Stomach smooth muscle (tissue), 2 donors: Measurements from ENCODE around the gene SLC39A3.
A peak's percentile ranks its signal among the peaks of the same experiment; 100 is the strongest.

Experiments used
- H3K27ac ChIP-seq: one replicate; pipeline ENCODE4 v1.7.0; 2013; ENCODE audit warnings: mild to moderate bottlenecking, low read length, inconsistent platforms
- H3K27me3 ChIP-seq, 2 donors: one replicate each; pipeline ENCODE4 v1.7.0; 2013; ENCODE audit warnings: low read length in 2 of 2; ENCODE audit not compliant: insufficient read depth in 2 of 2, control insufficient read depth in 1 of 2
- H3K36me3 ChIP-seq, 2 donors: one replicate each; pipeline ENCODE4 v1.7.0; 2013; ENCODE audit warnings: low read length in 2 of 2; ENCODE audit not compliant: control insufficient read depth in 2 of 2, insufficient read depth in 2 of 2
- H3K4me1 ChIP-seq: one replicate; pipeline ENCODE4 v1.7.0; 2013; ENCODE audit warnings: low read length; ENCODE audit not compliant: control insufficient read depth, insufficient read depth
- H3K4me3 ChIP-seq, 2 donors: one replicate each; pipeline ENCODE4 v1.7.0; 2013; ENCODE audit warnings: low read length in 2 of 2
- H3K9ac ChIP-seq, 2 donors: one replicate each; pipeline ENCODE4 v1.7.0; 2013; ENCODE audit warnings: low read length in 2 of 2, mild to moderate bottlenecking in 1 of 2
- H3K9me3 ChIP-seq, 2 donors: one replicate each; pipeline ENCODE4 v1.7.0; 2013; ENCODE audit warnings: low read length in 2 of 2; ENCODE audit not compliant: control insufficient read depth in 2 of 2
- donor health status: healthy.
- donor health status: Pancreatic carcinoma.

The SLC39A3 gene

DNA sequence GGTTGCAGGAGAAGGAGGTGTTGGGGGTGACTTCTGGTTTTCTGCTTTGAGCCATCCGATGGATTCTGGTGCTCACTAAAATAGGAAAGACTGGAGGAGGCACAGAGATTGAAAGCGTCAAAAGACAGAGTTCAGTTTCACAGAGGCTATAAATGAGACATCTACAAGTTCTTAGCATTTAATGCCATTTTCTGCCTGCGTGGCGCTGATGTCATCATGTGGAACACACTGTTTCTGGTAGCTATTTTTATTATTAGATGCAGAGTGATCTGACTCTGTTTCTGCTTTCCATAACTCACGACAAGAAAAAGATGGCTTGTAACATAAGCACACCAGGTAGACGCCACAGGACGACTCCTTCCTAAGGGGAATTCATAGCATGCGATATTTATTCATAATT is 3.3 kb upstream of the SLC39A3 start:
- no peak overlapping the region for H3K9ac ChIP-seq
- H3K27me3 ChIP-seq: peaks cover 0 to 3% of the 10 kb centered on the region in 2 donors
- H3K36me3 ChIP-seq: no peaks in the 10 kb centered on the region
- no peaks in the 10 kb centered on the region for H3K9me3 ChIP-seq
- H3K27ac ChIP-seq: no peak overlapping the region
- H3K4me1 ChIP-seq: peaks cover 14% of the 10 kb centered on the region
- H3K4me3 ChIP-seq: no peak overlapping the region

DNA sequence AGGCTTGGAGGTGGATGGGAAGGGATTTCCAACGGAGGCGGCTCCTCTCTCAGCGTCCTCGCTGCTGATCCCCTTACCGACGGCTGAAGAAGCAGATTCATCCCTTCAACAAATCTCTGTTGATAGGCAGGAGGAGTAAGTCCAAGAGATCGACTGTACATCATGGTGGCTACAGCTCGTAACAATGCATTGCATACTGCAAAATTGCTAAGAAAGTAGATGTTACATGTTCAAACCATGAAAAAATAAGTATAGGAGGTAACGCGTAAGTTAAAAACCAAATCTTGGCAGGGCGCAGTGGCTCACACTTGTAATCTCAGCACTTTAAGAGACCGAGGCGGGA is 468 bp upstream of the SLC39A3 start:
- Histone ChIP-seq H3K9ac (no peak overlapping the region), H3K27me3 (peaks cover 0 to 3% of the 10 kb centered on the region in 2 donors), H3K9me3 (no peaks in the 10 kb centered on the region), H3K4me1 (peaks cover 15% of the 10 kb centered on the region), H3K4me3 (peak overlapping the region in 1 of 2 donors; percentile 93), H3K36me3 (peaks cover 8% of the 10 kb centered on the region in 2 donors), H3K27ac (no peak overlapping the region)

DNA sequence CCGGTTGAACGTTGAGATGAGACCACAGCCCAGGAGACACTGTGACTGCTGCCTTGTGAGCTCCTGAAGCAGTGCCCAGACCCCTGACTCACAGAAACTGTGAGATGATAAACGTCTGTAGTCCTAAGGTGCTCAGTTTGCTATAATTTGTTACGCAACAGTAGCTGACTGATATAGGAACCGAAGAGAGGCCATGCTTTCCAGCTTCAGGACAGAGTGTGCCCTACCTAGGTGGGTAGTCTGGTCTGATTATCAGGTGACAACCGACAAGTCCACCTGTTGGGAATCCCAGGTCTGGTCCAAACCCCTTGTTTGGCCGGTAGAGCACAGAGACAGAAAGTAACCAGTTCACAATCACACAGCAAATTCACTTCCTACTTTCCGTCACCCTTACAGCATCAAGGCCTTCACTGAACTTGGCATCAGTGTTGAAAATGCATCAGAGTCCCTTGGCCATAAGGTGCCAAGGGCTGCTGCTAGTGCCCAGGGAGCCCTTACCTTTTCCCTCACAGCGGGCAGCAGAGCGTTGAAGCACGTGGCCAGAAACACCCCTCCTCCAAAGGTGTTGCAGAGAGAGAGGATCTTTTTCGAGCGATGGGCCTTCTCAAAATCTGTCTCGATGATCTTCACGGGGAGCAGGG is 3.1 kb downstream of the SLC39A3 start:
- H3K36me3 ChIP-seq: peaks cover 8 to 12% of the 10 kb centered on the region in 2 donors

DNA sequence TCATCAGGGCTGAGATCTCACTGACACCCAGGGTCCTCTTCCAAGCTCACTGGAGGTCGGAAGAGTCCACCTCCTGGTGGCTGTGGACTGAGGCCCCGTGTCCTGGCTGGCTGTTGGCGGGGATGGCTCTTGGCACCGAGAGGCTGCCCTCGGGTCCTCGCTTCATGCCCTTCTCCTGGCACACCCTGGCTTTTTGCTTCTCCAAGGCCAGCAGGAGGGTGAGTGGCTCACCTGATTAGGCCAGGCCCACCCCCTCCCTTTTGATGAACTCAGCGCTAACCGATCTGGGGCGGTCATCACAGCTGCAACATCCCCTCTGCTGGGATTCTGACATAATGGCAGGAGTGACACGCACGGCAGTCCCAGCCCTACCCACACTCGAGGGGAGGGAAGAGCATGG is 4.4 kb downstream of the SLC39A3 start:
- Histone ChIP-seq H3K4me1 (peaks cover 15% of the 10 kb centered on the region), H3K4me3 (no peak overlapping the region), H3K27ac (no peak overlapping the region), H3K27me3 (no peaks in the 10 kb centered on the region), H3K36me3 (peaks cover 8 to 12% of the 10 kb centered on the region in 2 donors), H3K9ac (no peak overlapping the region), H3K9me3 (no peaks in the 10 kb centered on the region)

More for the DNA sequence above, 3.1 kb downstream of the SLC39A3 start:
- no peaks in the 10 kb centered on the region for H3K27me3 ChIP-seq
- no peak overlapping the region for H3K4me3 ChIP-seq
- H3K9ac ChIP-seq: no peak overlapping the region
- no peak overlapping the region for H3K27ac ChIP-seq
- H3K4me1 ChIP-seq: peaks cover 15% of the 10 kb centered on the region
- no peaks in the 10 kb centered on the region for H3K9me3 ChIP-seq

DNA sequence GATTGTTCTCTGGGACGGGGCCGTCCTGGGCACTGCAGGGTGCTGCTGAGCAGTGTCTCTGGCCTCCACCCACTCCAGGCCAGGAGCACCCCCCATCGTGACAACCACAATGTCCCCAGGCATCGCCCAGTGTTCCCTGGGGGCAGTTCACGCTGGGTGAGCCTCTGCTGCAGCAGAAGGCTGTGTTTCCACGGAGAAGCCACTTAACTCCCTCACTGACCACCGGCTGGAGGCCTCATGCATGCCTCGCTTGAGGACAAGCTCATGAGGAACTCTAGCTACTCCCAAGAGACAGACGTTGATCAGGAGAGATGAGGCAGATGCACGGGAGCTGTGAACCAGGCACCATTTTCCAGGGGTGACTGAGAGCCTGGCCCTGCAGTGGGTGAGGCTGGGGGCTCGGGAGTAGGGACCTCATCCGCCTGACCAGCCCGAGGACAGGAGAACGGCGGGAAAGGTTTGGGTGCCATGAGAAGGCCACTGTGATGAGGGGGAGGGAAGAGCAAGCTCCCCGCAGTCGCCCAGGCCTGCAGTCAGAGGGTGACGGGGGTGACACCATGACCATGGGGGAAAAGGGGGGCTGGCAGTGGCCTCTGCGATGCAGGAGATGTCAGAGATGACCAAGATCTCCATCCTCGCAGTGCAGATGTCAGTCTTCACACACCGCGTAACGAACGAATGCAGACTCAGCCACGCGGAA is 5.1 kb downstream of the SLC39A3 start:
- Histone ChIP-seq H3K9me3 (no peaks in the 10 kb centered on the region), H3K27me3 (no peaks in the 10 kb centered on the region), H3K4me3 (no peak overlapping the region), H3K27ac (no peak overlapping the region), H3K4me1 (peaks cover 15% of the 10 kb centered on the region), H3K9ac (no peak overlapping the region), H3K36me3 (peaks cover 8 to 12% of the 10 kb centered on the region in 2 donors)

DNA sequence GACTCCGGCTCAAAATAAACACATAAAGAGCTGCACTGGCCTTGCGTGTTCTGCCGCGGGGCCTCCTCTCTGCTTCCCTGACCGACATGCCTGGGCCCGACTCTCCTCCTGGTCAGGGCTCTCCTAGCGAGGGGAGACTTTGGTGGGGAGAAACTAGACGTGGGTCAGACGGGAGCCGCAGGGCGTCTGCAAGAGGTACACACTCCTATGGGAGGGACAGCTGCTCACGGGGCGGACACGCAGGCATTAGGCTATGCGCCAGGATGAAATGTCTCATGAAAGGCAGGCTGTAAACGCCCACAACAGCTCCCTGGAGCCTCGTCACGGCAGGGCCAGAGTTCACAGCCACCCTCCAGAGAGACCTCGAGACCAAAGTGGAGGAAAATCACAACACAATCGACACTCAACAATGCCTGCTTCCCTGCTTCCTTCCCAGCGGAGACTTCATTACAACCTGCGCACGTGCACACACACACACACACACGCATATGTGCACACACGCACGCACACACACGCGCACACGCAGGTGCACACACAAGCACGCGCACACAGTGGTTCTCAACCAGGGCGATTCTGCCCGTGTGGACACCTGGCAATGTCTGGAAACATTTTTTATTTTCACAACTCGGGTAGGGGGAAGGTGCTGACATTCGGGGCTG is 5.8 kb downstream of the SLC39A3 start:
- no peaks in the 10 kb centered on the region for H3K27me3 ChIP-seq
- no peak overlapping the region for H3K27ac ChIP-seq
- H3K4me3 ChIP-seq: no peak overlapping the region
- no peaks in the 10 kb centered on the region for H3K9me3 ChIP-seq
- H3K9ac ChIP-seq: no peak overlapping the region
- H3K4me1 ChIP-seq: peaks cover 8% of the 10 kb centered on the region
- peaks cover 8 to 12% of the 10 kb centered on the region in 2 donors for H3K36me3 ChIP-seq

DNA sequence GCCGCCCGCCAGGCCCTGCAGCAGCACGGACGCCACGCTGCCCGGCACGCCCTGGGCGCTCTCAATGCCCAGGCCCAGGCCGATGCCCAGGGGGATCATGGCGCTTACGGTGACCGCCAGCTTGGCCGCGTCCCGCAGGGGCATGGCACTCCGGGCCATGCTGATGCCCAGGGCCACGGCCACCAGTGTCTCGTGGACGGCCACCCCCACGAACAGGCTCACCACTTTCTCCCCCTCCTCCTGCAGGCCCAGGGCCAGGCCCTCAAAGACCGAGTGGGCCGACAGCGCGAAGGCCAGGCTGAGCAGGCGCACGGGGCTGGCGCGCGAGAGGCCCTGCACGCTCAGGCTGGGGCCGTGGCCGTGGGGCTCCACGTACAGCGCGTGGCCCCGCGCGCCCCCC is 6.9 kb downstream of the SLC39A3 start:
- H3K36me3 ChIP-seq: peaks cover 8 to 12% of the 10 kb centered on the region in 2 donors

DNA sequence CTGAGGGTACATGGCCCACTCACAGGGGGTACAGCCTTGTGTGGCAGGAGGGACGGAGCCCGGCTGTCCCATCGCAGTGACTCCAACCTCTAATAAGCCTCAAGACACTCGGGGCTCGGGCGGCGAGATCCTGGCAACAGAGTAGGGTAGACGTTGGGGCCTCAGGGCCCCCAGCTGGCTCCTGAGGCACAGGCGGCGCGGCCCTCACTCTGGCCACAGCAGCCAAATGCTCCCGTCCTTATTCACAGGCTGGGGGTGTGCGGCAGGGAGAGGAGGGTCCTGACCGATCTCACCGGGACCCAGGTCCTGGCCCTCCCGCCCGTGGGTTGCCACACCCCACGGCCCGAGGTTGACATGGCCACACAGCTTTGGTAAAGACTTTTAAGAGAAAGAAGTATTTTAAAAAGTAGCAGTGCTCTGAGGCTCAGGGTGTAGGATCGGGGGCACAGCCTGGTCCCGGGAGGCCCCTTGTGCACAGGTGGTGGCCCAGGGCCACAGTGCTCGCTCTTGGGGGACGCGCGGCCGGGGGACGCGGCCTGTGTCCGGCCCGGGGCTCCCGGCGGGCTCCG is 7.6 kb downstream of the SLC39A3 start:
- Histone ChIP-seq H3K4me3 (no peak overlapping the region), H3K27me3 (peaks cover 3 to 4% of the 10 kb centered on the region in 2 donors), H3K27ac (no peak overlapping the region), H3K36me3 (peaks cover 8 to 12% of the 10 kb centered on the region in 2 donors), H3K9me3 (no peaks in the 10 kb centered on the region), H3K9ac (no peak overlapping the region), H3K4me1 (no peaks in the 10 kb centered on the region)

More for the DNA sequence above, 6.9 kb downstream of the SLC39A3 start:
- no peaks in the 10 kb centered on the region for H3K9me3 ChIP-seq
- H3K27me3 ChIP-seq: no peaks in the 10 kb centered on the region
- H3K4me1 ChIP-seq: no peaks in the 10 kb centered on the region
- no peak overlapping the region for H3K4me3 ChIP-seq
- H3K9ac ChIP-seq: no peak overlapping the region
- H3K27ac ChIP-seq: no peak overlapping the region

DNA sequence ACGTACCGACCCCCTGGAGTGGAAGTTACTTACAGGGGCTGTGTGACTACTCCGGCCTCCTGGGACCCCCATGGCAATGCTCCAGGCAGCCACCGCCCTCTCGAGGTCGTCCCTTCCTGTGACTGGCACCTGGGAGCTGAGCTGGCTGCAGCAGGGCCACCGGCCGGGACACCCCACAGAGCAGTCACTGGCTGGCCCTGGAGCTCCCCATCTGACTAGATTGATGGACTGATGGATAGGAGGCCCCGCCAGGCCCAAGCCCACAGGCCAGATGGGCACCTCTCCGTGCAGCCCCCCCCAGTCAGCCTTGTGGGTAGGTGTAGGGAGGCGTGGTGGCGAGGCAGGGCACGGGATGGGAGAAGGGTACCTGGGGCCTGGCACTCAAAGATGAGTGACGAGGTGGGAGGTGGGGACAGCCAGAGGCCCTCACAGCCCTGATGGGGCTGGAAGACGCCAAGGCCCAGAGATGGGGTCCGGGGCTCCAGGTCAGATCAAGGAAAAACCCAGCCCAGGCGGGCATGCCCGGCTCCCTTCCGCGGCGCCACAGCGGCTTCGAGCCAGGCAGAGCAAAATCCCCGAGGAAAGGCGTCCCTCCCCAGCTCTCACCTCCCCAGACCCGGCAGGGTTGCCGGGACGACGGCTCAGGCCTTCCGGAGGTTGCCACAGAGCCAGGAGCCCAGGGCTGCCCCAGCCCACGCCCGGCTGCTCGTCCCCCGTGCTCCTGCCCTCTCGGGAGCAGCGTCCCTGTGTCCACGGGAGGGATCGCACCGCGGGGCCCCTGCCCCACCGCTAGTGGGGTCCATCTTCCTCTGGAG is 8.4 kb downstream of the SLC39A3 start:
- Histone ChIP-seq H3K27me3 (peaks cover 10 to 11% of the 10 kb centered on the region in 2 donors), H3K4me3 (no peak overlapping the region), H3K4me1 (no peaks in the 10 kb centered on the region), H3K27ac (no peak overlapping the region), H3K9ac (no peak overlapping the region), H3K36me3 (peaks cover 2 to 7% of the 10 kb centered on the region in 2 donors), H3K9me3 (no peaks in the 10 kb centered on the region)
